Osteocyte (in vitro differentiated cells): ENCODE results near the gene SPATA6. TPM values are rescaled to one million over a fixed set of nuclear protein-coding genes. Genes with fewer than 3 reads are reported as not detected.
"Not testable (repeated sequence)": the region's sequence is repeated elsewhere in the genome, so short reads cannot be mapped to it uniquely, and the experiment has no call there.

Experiments used
- DNase-seq: peaks from one replicate; pipeline ENCODE4 v3.0.0; 2021; ENCODE audit warnings: mixed read lengths; ENCODE audit not compliant: unreplicated experiment; ENCODE audit errors: extremely low spot score
- H3K27ac Mint-ChIP-seq: one replicate; pipeline ENCODE4 v1.8.0; 2021; ENCODE audit warnings: mild to moderate bottlenecking, mixed read lengths; ENCODE audit not compliant: unreplicated experiment
- H3K27me3 Mint-ChIP-seq: one replicate; pipeline ENCODE4 v1.8.0; 2021; ENCODE audit warnings: mixed read lengths; ENCODE audit not compliant: unreplicated experiment
- H3K36me3 Mint-ChIP-seq: one replicate; pipeline ENCODE4 v1.8.0; 2021; ENCODE audit warnings: mixed read lengths; ENCODE audit not compliant: unreplicated experiment
- H3K4me1 Mint-ChIP-seq: one replicate; pipeline ENCODE4 v1.8.0; 2021; ENCODE audit warnings: mixed read lengths; ENCODE audit not compliant: unreplicated experiment
- H3K4me3 Mint-ChIP-seq: one replicate; pipeline ENCODE4 v1.8.0; 2021; ENCODE audit warnings: mild to moderate bottlenecking, moderate library complexity, mixed read lengths; ENCODE audit not compliant: unreplicated experiment
- H3K9me3 Mint-ChIP-seq: one replicate; pipeline ENCODE4 v1.8.0; 2021; ENCODE audit warnings: mixed read lengths; ENCODE audit not compliant: unreplicated experiment
- CTCF ChIP-seq: fragments of 200-600 bp; sonication (generic); IDR thresholded peaks from 2 replicates; pipeline ENCODE4 v1.5.0; 2021; ENCODE audit warnings: antibody characterized with exemption, mild to moderate bottlenecking, moderate library complexity
- total RNA-seq: library from RNA; stranded (reverse); gene quantifications from 2 replicates; pipeline ENCODE4 v1.2.1, GENCODE V29; 2021

Gene SPATA6
- total RNA-seq, 1 donor from 2014 or later, result 9.9 TPM

- Mint-ChIP-seq H3K27me3 (peaks cover 8% of the 10 kb centered on the region), H3K36me3 (no peaks in the 10 kb centered on the region), H3K4me3 (no peak overlapping the region), H3K4me1 (peaks cover 34% of the 10 kb centered on the region), H3K9me3 (no peaks in the 10 kb centered on the region), H3K27ac (no peak overlapping the region)
- DNase-seq, result no peak
- TF ChIP-seq CTCF, result no peak
These were observed 20.4 kb upstream of the SPATA6 start for GRCh38 chr1:48492392-48492791.

- no peak overlapping the region for H3K27ac Mint-ChIP-seq
- TF ChIP-seq CTCF, result no peak
- H3K9me3 Mint-ChIP-seq, result no peaks in the 10 kb centered on the region
- no peak for DNase-seq
- no peak overlapping the region for H3K4me3 Mint-ChIP-seq
- peaks cover 15% of the 10 kb centered on the region for H3K4me1 Mint-ChIP-seq
- H3K27me3 Mint-ChIP-seq, result peaks cover 29% of the 10 kb centered on the region
- H3K36me3 Mint-ChIP-seq, result no peaks in the 10 kb centered on the region
These were observed 16.7 kb upstream of the SPATA6 start for GRCh38 chr1:48488721-48489120.

GRCh38 chr1:48480504-48480903 lies 8.5 kb upstream of the SPATA6 start:
- H3K27ac Mint-ChIP-seq, result no peak overlapping the region
- TF ChIP-seq CTCF, result no peak
- no peaks in the 10 kb centered on the region for H3K9me3 Mint-ChIP-seq

GRCh38 chr1:48480023-48480422 lies 8.0 kb upstream of the SPATA6 start:
- peaks cover 27% of the 10 kb centered on the region for H3K27me3 Mint-ChIP-seq
- not testable (repeated sequence) for H3K36me3 Mint-ChIP-seq, H3K9me3 Mint-ChIP-seq, H3K27ac Mint-ChIP-seq, H3K4me3 Mint-ChIP-seq, DNase-seq, H3K4me1 Mint-ChIP-seq

More at GRCh38 chr1:48480504-48480903, 8.5 kb upstream of the SPATA6 start:
- no peak for DNase-seq
- H3K4me3 Mint-ChIP-seq, result no peak overlapping the region
- peaks cover 29% of the 10 kb centered on the region for H3K27me3 Mint-ChIP-seq
- H3K36me3 Mint-ChIP-seq, result no peaks in the 10 kb centered on the region
- H3K4me1 Mint-ChIP-seq, result no peaks in the 10 kb centered on the region

GRCh38 chr1:48472638-48473037 lies 634 bp upstream of the SPATA6 start:
- TF ChIP-seq CTCF, result no peak
- Mint-ChIP-seq H3K4me1 (peaks cover 34% of the 10 kb centered on the region), H3K9me3 (no peaks in the 10 kb centered on the region), H3K36me3 (no peaks in the 10 kb centered on the region), H3K27ac (peak overlapping the region; percentile 84), H3K4me3 (peak overlapping the region; percentile 87), H3K27me3 (no peaks in the 10 kb centered on the region)
- DNase-seq, result no peak
